RWPE1 (cell line): ENCODE measurements around the gene ANKRD11.

ENCODE experiments used
- CTCF ChIA-PET: fragments of 350-600 bp; sonication (Branson Sonifier 250); formaldehyde crosslinking; extraction: SDS; loops from one replicate; lab custom pipeline; 2021; lab: Yijun Ruan, JAX
- POLR2A ChIA-PET: fragments of 400-600 bp; formaldehyde crosslinking; extraction: SDS; loops from one replicate; lab custom pipeline; 2020; ENCODE audit warnings: antibody characterized with exemption; ENCODE audit not compliant: low non-redundant PET; lab: Yijun Ruan, JAX
- DNase-seq: peaks from one replicate; pipeline ENCODE4 v3.0.0; 2012; ENCODE audit warnings: low spot score
- H3K27ac ChIP-seq: fragments of 450-650 bp; 2 replicates; pipeline ENCODE4 v1.5.1; 2017
- CTCF ChIP-seq: fragments of 450-650 bp; conservative IDR thresholded peaks from 2 replicates; pipeline ENCODE4 v1.5.1; 2017; ENCODE audit warnings: low read depth, mild to moderate bottlenecking

ANKRD11 gene

DNA sequence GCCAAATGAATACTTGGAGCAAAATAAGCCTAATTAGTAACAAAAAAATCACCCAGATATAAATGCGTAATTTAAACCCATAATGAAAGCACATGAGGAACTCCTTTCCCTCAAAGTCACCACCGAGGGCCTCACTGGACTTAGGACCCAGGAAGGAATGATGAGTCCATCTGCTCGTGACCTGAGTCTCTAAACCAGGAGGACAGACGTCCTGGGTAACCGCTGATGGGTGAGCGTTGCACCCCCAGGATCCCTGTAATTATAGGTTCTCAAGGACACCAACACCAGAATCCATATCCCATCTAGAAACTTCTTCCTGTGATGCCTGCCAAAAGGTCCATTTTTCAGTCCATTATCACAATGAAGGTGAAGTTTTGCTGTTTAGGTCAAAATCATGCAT, 151.5 kb downstream of the ANKRD11 start:
- no peak for DNase-seq
- CTCF ChIA-PET: interaction anchor here (0.6 kb wide), 1 partner anchor 126 kb away, joined by 3 read pairs; no protein-coding TSS in a partner anchor
- POLR2A ChIA-PET: no interaction called here
- TF ChIP-seq CTCF: no peak
- H3K27ac ChIP-seq: no peak overlapping the region

DNA sequence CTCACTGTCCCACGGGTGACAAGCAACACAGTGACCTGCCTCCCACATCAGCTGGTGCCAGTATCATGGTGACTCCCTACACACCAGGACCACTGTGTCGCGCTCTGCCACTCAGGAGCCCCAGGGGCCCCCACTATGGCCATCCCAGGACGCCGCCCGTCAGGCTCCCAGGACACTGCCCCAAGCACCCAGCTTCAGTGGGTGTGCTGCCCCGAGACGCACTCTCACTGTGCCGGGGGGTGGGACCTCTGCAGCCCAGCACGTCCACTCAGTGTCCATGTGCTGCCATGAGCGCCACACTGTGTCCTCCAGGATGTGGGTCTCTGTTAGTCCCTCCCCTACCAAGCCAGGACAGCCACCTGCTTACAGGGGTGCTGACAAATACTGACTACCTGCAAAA, 152.4 kb downstream of the ANKRD11 start:
- no peak for TF ChIP-seq CTCF
- peak overlapping the region; percentile 26 for H3K27ac ChIP-seq
- ChIA-PET CTCF (no interaction called here), POLR2A (no interaction called here)
- no peak for DNase-seq

GRCh38 chr16:89335803-89336485, 154.4 kb downstream of the ANKRD11 start:
- peak overlapping the region; percentile 71 for H3K27ac ChIP-seq
- ChIA-PET CTCF (interaction anchor here (0.5 to 1.6 kb wide), 5 partner anchors 11 to 364 kb away, joined by 3 to 5 read pairs (median 4); no protein-coding TSS in a partner anchor), POLR2A (interaction anchor here (0.6 kb wide), 1 partner anchor 12 kb away, joined by 3 read pairs; no protein-coding TSS in a partner anchor)
- no peak for TF ChIP-seq CTCF
- DNase-seq: no peak

DNA sequence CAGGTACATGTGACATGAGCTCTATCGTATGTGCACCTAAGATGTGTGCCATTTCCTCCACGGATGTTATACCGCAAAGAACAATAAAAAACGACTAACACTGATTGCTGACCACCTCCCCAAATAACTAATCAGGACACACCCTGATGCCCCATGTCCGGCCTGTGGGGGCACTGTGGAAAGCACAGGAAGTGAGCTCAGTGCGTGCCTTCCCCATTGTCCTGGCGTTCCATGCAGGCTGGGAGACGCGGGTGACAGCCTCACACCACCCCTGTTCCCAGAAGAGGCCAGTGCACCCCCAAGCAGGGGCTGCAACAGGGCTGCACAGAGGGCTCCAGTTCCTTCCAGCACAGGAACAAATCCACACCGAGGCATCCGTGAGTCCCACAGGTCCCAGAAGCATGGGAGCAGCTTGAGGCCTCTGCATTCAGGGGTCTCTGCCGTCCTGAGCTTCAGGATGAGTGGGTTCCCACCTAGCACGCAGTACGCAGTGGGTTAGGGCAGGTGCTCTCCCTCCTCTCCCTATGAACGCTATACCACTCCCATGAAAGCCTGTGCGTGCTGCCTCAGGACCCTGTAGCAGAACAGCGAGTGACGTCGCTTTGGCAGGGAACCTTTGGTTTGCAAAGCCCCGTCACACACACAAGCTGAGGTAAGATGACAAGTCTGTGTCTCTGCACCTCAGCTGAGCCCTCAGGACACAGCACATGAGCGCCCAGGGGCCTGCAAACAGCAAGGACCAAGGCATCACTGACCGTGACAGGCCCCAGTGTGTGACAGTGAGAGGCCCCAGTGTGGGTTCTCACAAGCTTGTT, 155.2 kb downstream of the ANKRD11 start:
- CTCF ChIA-PET: interaction anchor here (0.5 to 1.6 kb wide), 5 partner anchors 11 to 371 kb away, joined by 3 to 5 read pairs (median 4); no protein-coding TSS in a partner anchor
- DNase-seq: no peak
- POLR2A ChIA-PET: interaction anchor here (0.6 kb wide), 1 partner anchor 13 kb away, joined by 3 read pairs; no protein-coding TSS in a partner anchor

GRCh38 chr16:89334461-89334860, 155.9 kb downstream of the ANKRD11 start:
- H3K27ac ChIP-seq: peak overlapping the region; percentile 71
- ChIA-PET POLR2A (no interaction called here), CTCF (no interaction called here)
- no peak for DNase-seq
- no peak for TF ChIP-seq CTCF

More for the DNA sequence above, 155.2 kb downstream of the ANKRD11 start:
- no peak for TF ChIP-seq CTCF
- H3K27ac ChIP-seq: peak overlapping the region; percentile 71

DNA sequence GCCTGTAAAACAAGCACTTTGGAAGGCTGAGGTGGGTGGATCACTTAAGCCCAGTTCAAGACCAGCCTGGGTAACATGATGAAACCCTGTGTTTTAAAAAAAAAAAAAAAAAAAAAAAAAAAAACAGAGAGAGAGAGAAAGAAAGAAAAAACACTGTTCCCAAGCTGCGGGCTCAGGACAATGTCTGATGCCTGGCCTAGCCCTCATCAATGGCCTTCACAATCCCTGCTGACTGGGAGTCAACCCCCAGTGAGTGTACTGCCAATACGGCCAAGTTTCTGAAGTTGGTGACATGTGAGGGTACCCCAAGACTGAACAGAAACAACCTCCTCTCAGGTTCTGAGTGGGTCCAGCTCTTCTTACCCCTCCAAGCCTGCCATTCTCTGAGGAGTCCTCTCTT, 156.3 kb downstream of the ANKRD11 start:
- ChIA-PET POLR2A (no interaction called here), CTCF (no interaction called here)
- DNase-seq: no peak
- peak overlapping the region; percentile 71 for H3K27ac ChIP-seq
- no peak for TF ChIP-seq CTCF
